Hematopoietic multipotent progenitor cell treated with erythropoietin and hydrocortisone succinate and interleukin-3 and kit ligand, for 6 days (in vitro differentiated cells): ENCODE measurements around the gene PABPC1L.
A peak's percentile ranks its signal among the peaks of the same experiment; 100 is the strongest.
"Not testable (repeated sequence)": the region's sequence is repeated elsewhere in the genome, so short reads cannot be mapped to it uniquely, and the experiment has no call there.

ENCODE experiments used
- DNase-seq: peaks from one replicate; pipeline ENCODE4 v3.0.0-alpha.2; 2015

Gene PABPC1L

GRCh38 chr20:44909872-44910689, at the start of gene PABPC1L:
TSS of gene PABPC1L (plus strand) at chr20:44910060. CDS start at chr20:44910144, 84 bp downstream.
- DNase-seq: peak; percentile 79

GRCh38 chr20:44861531-44862006, 48.3 kb upstream of the PABPC1L start:
- no peak for DNase-seq

DNA sequence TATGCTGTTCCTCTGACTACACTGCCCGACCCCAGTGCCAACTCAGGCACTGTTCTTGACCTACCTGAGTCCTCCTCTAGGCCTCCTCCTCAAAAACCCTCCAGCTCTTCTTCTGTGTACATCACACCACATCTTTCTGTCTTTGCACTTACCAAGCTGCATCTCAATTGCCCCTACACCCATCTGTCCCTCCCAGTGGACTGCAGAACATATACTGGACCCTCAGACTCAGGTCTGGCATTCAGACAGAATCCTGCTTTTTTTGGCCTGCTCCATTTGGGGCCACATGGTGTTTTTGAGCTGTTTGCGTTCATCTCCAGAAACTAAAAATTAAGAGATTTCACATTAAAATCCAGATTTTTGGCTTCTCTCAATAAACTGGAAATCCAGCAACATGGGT, 47.6 kb upstream of the PABPC1L start:
- no peak for DNase-seq

DNA sequence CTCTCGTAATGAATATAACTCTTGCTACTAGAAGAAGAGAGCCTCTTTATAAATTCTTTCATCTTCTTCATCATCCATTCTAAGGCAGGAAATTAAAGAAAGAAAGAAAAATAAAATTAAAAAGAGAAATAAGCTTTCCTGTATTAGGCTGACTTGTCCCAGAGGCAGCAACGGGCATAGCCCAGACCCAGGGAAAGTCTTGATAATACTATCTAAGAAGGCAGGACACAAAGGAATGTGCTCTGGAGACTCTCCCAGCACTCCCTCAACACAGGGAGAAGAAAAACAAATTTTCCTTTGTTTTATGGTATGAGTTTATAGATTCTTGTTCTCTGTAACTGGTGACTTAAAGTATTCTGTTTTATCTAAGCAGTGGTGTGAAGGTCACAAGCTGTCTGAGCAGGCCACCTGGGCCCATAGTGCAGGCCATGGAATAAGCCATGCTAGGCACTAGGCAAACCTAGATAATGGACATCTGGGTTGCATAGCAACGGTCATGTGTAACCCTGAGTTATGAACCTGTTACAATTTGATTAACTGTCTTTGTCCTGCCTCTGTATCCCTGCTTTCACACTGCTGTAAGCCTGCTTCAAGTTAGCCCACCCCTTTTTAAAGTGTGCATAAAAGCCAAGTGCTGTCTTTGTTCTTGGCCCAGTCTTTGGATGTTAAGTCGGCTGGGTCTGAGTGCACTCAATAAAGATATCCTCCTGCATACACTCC, 46.3 kb upstream of the PABPC1L start:
- peak; percentile 33 for DNase-seq

GRCh38 chr20:44864493-44864892, 45.4 kb upstream of the PABPC1L start:
- not testable (repeated sequence) for DNase-seq

DNA sequence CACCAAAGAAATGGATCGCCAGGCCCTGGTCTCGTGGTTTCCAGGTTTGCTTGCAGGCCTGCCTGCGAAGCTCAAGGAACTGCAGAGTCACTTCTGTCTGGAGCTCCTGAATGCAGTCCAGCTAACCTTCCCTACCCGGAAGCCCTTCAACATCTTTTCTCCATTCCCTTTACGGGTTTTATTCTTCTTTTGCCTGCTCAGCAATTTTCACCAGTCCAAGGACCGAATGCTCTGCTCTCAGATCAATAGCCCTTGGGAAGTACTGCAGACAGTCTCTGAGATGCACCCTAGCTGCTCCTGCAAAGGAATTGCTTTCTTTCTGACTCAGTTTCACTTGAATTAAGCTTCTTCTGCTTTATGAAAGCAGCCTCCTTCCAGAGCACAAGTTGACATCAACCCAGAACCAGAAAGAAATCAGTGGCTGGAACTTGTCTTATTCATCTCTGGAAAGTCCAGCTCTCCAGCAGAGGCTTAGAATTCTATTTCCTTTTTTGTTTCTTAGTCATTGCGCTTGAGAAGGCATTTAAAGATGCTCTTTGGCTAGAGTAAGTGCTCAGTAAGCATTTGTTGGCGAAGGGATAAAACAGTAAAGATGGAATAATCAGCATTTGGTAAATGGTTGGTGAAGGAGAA, 43.0 kb upstream of the PABPC1L start:
- no peak for DNase-seq

DNA sequence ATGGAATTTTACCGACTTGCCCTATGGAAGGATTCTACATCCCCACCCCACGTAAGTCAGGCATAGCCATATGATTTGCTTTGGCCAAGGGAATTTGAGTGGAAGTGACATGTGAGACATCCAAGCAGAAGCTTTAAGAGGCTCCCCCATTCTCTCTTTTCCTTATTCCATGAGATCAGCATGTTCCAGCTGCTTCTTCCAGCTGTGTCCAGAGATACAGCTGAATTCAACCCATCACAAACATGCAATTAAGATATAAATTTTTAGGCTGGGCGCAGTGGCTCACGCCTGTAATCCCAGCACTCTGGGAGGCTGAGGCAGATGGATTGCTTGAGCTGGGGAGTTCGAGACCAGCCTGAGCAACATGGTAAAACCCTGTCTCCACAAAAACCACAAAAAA, 40.4 kb upstream of the PABPC1L start:
- DNase-seq: no peak

DNA sequence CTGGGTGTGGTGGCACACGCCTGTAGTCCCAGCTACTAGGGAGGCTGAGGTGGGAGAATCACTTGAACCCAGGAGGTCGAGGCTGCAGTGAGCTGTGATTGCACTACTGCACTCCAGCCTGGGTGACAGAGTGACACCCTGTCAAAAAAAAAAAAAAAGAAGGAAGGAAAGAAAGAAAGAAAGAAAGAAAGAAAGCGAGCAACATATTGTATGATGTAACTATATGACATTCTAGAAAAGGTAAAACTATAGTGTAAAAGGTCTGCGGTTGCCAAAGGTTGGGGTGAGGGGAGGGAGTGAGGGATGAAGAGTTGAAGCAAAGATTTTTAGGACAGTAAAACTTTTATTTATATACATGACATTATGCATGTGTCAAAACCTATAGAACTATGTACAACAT, 27.5 kb upstream of the PABPC1L start:
- not testable (repeated sequence) for DNase-seq

DNA sequence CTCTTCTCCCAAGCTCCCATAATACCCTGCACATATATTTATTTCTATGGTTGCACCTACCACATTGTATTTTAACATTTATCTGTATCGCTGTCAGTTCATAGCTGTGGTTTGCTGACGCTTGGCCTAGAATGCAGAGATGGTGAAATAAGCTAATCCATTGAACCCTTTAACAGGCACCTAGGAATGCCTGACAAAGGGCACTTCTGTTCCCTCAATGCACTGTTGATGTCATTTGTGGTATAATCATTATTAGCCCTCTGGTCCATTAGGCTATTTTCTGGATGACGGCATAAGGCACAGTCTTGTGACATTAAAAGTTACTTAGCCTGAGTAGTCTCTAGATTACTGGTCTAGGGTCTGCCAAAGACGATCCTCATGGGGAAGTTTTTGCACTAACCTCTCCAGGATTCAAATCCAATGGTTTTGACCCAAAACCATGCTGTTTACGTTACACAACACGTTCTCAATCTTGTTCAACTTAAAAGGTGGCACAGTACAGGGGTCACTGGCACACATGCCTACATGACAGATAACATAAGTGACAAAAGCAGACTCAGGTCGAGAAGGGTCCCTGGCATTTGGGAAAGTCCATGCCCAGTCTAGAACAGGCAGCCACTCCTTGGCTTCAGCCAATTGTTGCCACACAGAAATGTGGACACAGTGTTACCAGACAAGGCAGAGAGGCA, 26.5 kb upstream of the PABPC1L start:
- no peak for DNase-seq

- no peak for DNase-seq
These were observed 24.9 kb upstream of the PABPC1L start for GRCh38 chr20:44884907-44885391.

DNA sequence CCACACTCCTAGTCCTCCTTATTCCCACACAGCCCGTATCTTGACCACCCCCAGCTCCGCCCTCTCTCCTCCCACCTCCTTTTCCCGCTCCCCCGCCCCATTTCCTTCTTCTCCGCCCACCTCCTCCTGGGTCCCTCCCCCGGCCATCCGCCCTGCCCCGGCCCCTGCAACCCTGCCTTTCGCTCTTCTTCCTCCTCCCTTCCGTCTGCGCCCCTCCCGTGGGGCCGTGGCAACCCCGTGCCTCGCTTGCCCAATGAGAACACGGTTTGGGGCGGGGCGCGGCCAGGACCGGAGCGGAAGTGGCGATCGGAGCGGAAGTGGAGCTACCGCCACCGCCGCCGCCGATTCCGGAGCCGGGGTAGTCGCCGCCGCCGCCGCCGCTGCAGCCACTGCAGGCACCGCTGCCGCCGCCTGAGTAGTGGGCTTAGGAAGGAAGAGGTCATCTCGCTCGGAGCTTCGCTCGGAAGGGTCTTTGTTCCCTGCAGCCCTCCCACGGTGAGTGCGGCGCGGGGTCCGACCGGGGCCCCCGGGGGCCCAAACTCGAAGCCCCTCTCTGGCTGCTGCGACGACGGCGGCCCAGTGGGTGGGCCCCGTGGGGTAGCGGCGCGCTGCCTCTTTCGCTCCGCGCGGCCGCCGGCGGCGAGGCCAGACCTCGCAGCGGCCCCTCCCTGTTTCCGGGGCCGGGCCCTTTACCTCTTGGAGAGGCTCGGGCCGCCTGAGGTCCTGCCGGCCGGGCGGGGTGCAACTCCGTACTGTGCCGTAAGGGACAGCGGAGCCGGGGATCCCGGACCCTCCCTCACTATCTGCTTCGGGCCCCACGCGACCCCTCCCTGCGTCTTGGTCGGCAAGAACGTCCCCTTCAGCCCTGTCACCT, 24.2 kb upstream of the PABPC1L start, which contains the start of gene YWHAB:
Gene YWHAB (plus strand): TSS at position 314 of the 874 bp plus-strand sequence. CDS start 15,829 bp downstream, outside the sequence.
- DNase-seq: peak; percentile 99

- no peak for DNase-seq
These were observed 23.6 kb upstream of the PABPC1L start for GRCh38 chr20:44886266-44886651.

DNA sequence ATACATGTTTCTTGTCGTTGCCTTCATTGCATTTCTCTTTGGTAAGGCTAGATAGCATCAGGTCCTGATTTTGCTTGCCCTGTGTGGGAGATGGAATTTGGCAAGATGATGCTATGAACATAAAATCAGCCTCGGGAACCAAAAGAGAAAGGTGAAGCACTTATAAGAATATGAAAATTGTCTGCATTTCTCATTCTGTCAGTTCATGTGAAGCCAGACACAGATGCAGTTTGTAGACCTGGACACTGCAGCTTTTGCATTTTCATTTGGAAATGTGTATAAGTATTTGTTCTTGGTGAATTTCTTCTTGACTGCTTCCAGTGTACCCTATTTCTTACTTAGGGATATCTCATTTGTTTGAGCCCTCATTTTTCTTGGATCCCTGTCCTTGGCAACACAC, 23.0 kb upstream of the PABPC1L start:
- no peak for DNase-seq

DNA sequence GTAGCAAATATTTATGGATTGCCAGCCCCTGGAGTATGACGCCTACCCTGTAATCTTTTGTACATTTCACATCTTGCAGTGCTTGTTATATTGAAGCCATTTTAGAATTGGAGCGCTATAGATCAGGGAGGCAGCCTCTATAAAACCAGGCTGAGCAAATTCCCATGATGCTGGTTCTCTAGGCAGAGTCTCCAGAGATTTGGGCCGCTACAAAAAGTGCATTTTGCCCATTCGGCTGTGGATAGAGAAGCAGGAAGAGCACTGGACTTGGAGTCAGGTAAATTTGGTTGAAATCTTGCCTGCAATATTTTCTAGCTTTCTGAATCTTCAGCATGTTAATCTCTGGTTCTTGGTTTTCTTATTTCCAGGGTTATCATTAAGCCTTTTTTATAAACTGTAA, 22.4 kb upstream of the PABPC1L start:
- no peak for DNase-seq

DNA sequence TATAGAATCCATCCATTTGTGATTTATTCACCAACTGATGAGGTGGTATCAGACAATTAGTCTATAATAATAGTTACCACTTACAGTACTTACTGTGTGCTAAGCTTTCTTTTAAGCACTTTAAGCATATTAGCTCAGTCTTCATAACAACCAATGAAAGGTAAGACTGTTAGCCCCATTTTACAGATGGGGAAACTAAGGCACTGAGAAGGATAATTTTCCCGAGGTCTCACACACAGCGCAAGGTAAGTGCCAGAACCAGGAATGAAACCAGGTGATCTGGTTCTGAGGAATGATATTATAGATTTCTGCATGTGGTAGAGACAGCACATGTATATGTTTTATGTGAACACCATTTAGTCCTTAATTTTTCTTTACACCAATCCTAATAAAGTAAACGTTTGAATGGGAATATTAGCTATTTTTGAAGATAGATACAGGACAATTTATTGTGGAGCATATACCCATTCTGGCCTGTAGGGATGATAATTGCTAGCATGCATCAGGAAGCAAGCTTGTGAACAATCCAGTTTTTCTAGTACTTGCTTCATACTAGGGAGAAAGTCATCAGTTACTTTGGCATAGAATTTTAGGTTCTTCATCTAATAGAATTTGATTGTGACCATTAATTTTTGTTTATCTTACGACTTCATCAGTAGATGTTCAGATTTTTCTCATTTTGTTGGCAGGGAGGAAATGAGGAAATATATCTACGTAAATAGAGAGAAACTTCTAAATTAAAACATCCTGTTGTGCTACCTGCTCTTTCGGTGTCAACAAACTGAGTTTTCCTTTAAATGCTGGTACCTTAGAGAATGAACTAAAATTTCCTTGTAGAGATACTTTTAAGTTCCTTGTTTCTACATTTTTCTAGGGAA, 21.4 kb upstream of the PABPC1L start:
- peak; percentile 51 for DNase-seq

DNA sequence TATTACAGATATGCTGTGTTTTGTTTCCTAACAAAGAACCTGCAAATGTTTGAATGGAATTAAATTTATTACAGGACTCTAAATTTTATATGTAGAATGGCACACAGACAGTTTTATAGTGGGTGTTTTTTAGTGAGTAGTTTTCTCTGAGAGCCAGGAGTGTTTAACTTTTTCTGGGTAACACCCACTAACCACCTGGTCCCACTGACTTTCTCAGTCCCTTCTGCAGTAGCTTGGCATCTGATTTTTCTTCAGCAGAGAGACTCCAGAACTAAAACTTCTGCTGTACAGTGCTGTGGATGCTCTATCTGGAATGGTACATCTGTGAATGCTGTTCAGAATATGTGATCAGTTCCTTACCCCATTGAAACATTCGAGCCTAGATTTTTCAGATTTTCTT, 18.0 kb upstream of the PABPC1L start:
- DNase-seq: no peak

DNA sequence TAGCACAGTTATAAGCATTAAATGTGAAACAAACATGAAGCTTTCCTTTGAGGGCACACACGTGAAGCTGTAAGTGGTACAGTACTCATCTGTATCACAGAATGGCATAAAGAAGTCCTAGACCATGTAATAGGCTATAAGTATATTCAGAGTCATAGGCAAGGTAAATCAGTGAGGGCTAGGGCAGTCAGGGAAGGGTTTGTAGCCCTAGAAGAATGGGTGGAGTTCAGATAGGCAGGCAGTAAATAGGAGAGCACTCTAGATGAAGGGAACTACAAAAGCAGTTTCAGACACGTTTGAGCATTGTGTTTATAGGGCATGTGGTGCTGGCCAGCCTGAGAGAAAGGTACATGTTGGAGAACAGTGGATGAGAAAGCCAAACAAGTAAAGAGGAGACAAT, 14.9 kb upstream of the PABPC1L start:
- no peak for DNase-seq

DNA sequence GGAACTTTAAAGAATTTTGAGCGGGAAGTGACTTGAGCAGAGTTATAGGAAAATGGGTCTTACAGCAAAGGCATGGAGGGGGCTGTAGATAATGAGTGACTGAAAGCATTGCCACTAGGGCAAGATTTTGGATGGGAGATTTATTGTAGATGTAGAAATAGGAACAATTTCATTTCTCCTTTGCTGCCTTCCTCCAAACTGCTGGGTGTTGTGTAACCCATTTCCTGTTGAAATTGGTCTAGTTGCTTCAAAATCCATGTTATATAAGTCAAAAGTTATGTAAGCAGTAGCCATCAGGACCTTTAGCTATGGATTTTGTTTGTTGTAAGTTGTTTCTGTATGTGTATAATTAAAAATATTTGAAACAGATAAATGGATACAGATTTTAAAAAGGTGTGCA, 13.3 kb upstream of the PABPC1L start:
- DNase-seq: peak; percentile 47

- DNase-seq: no peak
These were observed 12.7 kb upstream of the PABPC1L start for GRCh38 chr20:44897133-44897532.

GRCh38 chr20:44900231-44900854, 9.5 kb upstream of the PABPC1L start:
- no peak for DNase-seq
